ENCODE results near the gene MFAP4.

MFAP4 gene

GRCh38 chr17:19341641-19342610 is 45.1 kb downstream of the MFAP4 start:
- Histone ChIP-seq H3K9ac (ENCODE audit: low read length) (no peak overlapping the region), H4K20me1 (ENCODE audit: insufficient read depth, low read length) (no peaks in the 10 kb centered on the region), H3K36me3 (replicated peaks; ENCODE audit: insufficient read depth, low read length) (no peaks in the 10 kb centered on the region), H3K9me3 (replicated peaks; ENCODE audit: insufficient read depth, low read length) (no peaks in the 10 kb centered on the region), H3K4me3 (ENCODE audit: low read length) (no peak overlapping the region), H3K4me1 (ENCODE audit: low read length) (no peaks in the 10 kb centered on the region), H3K9me2 (replicated peaks; ENCODE audit: insufficient read depth, low read length) (no peaks in the 10 kb centered on the region), H3K4me2 (ENCODE audit: low read depth, low read length) (no peak overlapping the region), H3K79me2 (ENCODE audit: low read length) (no peaks in the 10 kb centered on the region), H3F3A (ENCODE audit: insufficient read depth, low read length) (no peaks in the 10 kb centered on the region), H3K27ac (ENCODE audit: low read length) (no peak overlapping the region), H3K27me3 (replicated peaks; ENCODE audit: insufficient read depth, low read length) (no peaks in the 10 kb centered on the region), H2AFZ (ENCODE audit: low read length) (no peak overlapping the region)
- TF ChIP-seq CTCF (IDR thresholded peaks at IDR 0.05; ENCODE audit: low read length) (no peak), EZH2phosphoT487 (IDR thresholded peaks at IDR 0.05; ENCODE audit: low read length) (no peak), EZH2 (optimal IDR thresholded peaks at IDR 0.05; ENCODE audit: low read depth, low read length) (no peak)
- DNase-seq, result no peak

GRCh38 chr17:19341211-19341631 is 45.8 kb downstream of the MFAP4 start:
- Histone ChIP-seq H3F3A (ENCODE audit: insufficient read depth, low read length) (no peaks in the 10 kb centered on the region), H3K9ac (ENCODE audit: low read length) (no peak overlapping the region), H3K4me3 (ENCODE audit: low read length) (no peak overlapping the region), H3K9me2 (replicated peaks; ENCODE audit: insufficient read depth, low read length) (no peaks in the 10 kb centered on the region), H3K79me2 (ENCODE audit: low read length) (no peaks in the 10 kb centered on the region), H3K4me2 (ENCODE audit: low read depth, low read length) (no peak overlapping the region), H3K36me3 (replicated peaks; ENCODE audit: insufficient read depth, low read length) (no peaks in the 10 kb centered on the region), H3K9me3 (replicated peaks; ENCODE audit: insufficient read depth, low read length) (no peaks in the 10 kb centered on the region), H3K4me1 (ENCODE audit: low read length) (no peaks in the 10 kb centered on the region), H3K27ac (ENCODE audit: low read length) (no peak overlapping the region), H3K27me3 (replicated peaks; ENCODE audit: insufficient read depth, low read length) (no peaks in the 10 kb centered on the region), H2AFZ (ENCODE audit: low read length) (no peak overlapping the region), H4K20me1 (ENCODE audit: insufficient read depth, low read length) (no peaks in the 10 kb centered on the region)
- TF ChIP-seq EZH2 (optimal IDR thresholded peaks at IDR 0.05; ENCODE audit: low read depth, low read length), result no peak
- TF ChIP-seq EZH2phosphoT487 (IDR thresholded peaks at IDR 0.05; ENCODE audit: low read length), result no peak
- TF ChIP-seq CTCF (IDR thresholded peaks at IDR 0.05; ENCODE audit: low read length), result no peak
- no peak for DNase-seq

GRCh38 chr17:19339341-19339815 is 47.6 kb downstream of the MFAP4 start:
- Histone ChIP-seq H3K9me2 (replicated peaks; ENCODE audit: insufficient read depth, low read length) (no peaks in the 10 kb centered on the region), H3K79me2 (ENCODE audit: low read length) (no peaks in the 10 kb centered on the region), H3K9ac (ENCODE audit: low read length) (no peak overlapping the region), H3K36me3 (replicated peaks; ENCODE audit: insufficient read depth, low read length) (no peaks in the 10 kb centered on the region), H3K4me1 (ENCODE audit: low read length) (no peaks in the 10 kb centered on the region), H3K4me2 (ENCODE audit: low read depth, low read length) (no peak overlapping the region), H4K20me1 (ENCODE audit: insufficient read depth, low read length) (no peaks in the 10 kb centered on the region), H3K27me3 (replicated peaks; ENCODE audit: insufficient read depth, low read length) (no peaks in the 10 kb centered on the region), H3F3A (ENCODE audit: insufficient read depth, low read length) (no peaks in the 10 kb centered on the region), H2AFZ (ENCODE audit: low read length) (no peak overlapping the region), H3K9me3 (replicated peaks; ENCODE audit: insufficient read depth, low read length) (no peaks in the 10 kb centered on the region), H3K4me3 (ENCODE audit: low read length) (no peak overlapping the region), H3K27ac (ENCODE audit: low read length) (no peak overlapping the region)
- TF ChIP-seq EZH2 (optimal IDR thresholded peaks at IDR 0.05; ENCODE audit: low read depth, low read length) (no peak), EZH2phosphoT487 (IDR thresholded peaks at IDR 0.05; ENCODE audit: low read length) (no peak), CTCF (IDR thresholded peaks at IDR 0.05; ENCODE audit: low read length) (no peak)
- no peak for DNase-seq
